T-helper 17 cell (primary cell): ENCODE measurements around the gene SRP9. TPM values are rescaled to one million over a fixed set of nuclear protein-coding genes. Genes with fewer than 3 reads are reported as not detected.

Source experiments
- ATAC-seq: fragments of 150-1000 bp; cut with Tn5 transposase; 2 replicates; pipeline ENCODE4 v1.10.0; 2021; ENCODE audit warnings: mild to moderate bottlenecking, moderate library complexity
- DNase-seq, 3 donors: peaks; one replicate each; pipeline versions ENCODE4 v3.0.0 to v3.0.0-alpha.2; 2020 to 2021
- H3K9me3 ChIP-seq: one replicate; pipeline ENCODE4 v1.7.0; 2013; ENCODE audit warnings: low read length, mild to moderate bottlenecking; ENCODE audit not compliant: control insufficient read depth, poor library complexity, severe bottlenecking
- H3K27ac Mint-ChIP-seq: one replicate; pipeline ENCODE4 v1.8.0; 2022; ENCODE audit warnings: mild to moderate bottlenecking, moderate library complexity, mixed read lengths
- H3K27me3 Mint-ChIP-seq: one replicate; pipeline ENCODE4 v1.8.0; 2022; ENCODE audit warnings: mixed read lengths
- H3K36me3 Mint-ChIP-seq: one replicate; pipeline ENCODE4 v1.8.0; 2022; ENCODE audit warnings: low read depth, mixed read lengths
- H3K4me1 Mint-ChIP-seq: one replicate; pipeline ENCODE4 v1.8.0; 2022; ENCODE audit warnings: mild to moderate bottlenecking, mixed read lengths
- H3K4me3 Mint-ChIP-seq: one replicate; pipeline ENCODE4 v1.8.0; 2022; ENCODE audit warnings: mild to moderate bottlenecking, moderate library complexity, mixed read lengths
- total RNA-seq, 4 donors: library from RNA in 2 of 4; stranded (reverse) in 2 of 4; gene quantifications; one replicate each; pipeline ENCODE4 v1.2.3 and lab custom pipeline; 2022 to 2026

The SRP9 gene
- total RNA-seq: 10 to 100 TPM; 85.5 to 87.6 TPM
- total RNA-seq (lab: John Stamatoyannopoulos, UW): 49.8 to 88.1 reads per million in 2 donors

- Mint-ChIP-seq H3K4me1 (peaks cover 29% of the 10 kb centered on the region), H3K27me3 (no peaks in the 10 kb centered on the region), H3K36me3 (peaks cover 3% of the 10 kb centered on the region), H3K4me3 (no peak within 1 kb of the TSS), H3K27ac (no peak within 1 kb of the TSS)
- DNase-seq: peak; percentile 96 to 99 (median 98)
- H3K9me3 ChIP-seq: no peaks in the 10 kb centered on the region
- peak; percentile 95 for ATAC-seq
Observed at GRCh38 chr1:225777583-225778336, at the start of gene SRP9. Gene SRP9, plus strand, starts transcription at chr1:225777826. Its CDS starts 115 bp downstream, at chr1:225777941.

- Mint-ChIP-seq H3K4me3 (no peak overlapping the region), H3K27me3 (peaks cover 6% of the 10 kb centered on the region), H3K27ac (no peak overlapping the region), H3K4me1 (peaks cover 2% of the 10 kb centered on the region), H3K36me3 (peaks cover 2% of the 10 kb centered on the region)
- no peaks in the 10 kb centered on the region for H3K9me3 ChIP-seq
- ATAC-seq (no peak), DNase-seq (no peak)
Observed at GRCh38 chr1:225731491-225731890, 46.1 kb upstream of the SRP9 start.

GRCh38 chr1:225733254-225733653 is 44.4 kb upstream of the SRP9 start:
- H3K9me3 ChIP-seq: no peaks in the 10 kb centered on the region
- ATAC-seq (no peak), DNase-seq (no peak)
- no peak overlapping the region for H3K27ac Mint-ChIP-seq
- peaks cover 6% of the 10 kb centered on the region for H3K27me3 Mint-ChIP-seq
- peaks cover 2% of the 10 kb centered on the region for H3K4me1 Mint-ChIP-seq
- peaks cover 2% of the 10 kb centered on the region for H3K36me3 Mint-ChIP-seq
- H3K4me3 Mint-ChIP-seq: no peak overlapping the region

GRCh38 chr1:225735252-225736149 is 42.1 kb upstream of the SRP9 start:
- Mint-ChIP-seq H3K27me3 (peaks cover 6% of the 10 kb centered on the region), H3K36me3 (peaks cover 2% of the 10 kb centered on the region), H3K4me3 (no peak overlapping the region), H3K27ac (no peak overlapping the region), H3K4me1 (peaks cover 2% of the 10 kb centered on the region)
- no peak for DNase-seq
- no peak for ATAC-seq
- no peaks in the 10 kb centered on the region for H3K9me3 ChIP-seq

- Mint-ChIP-seq H3K4me3 (no peak overlapping the region), H3K27me3 (peaks cover under 1% of the 10 kb centered on the region), H3K36me3 (no peaks in the 10 kb centered on the region), H3K4me1 (peaks cover 2% of the 10 kb centered on the region), H3K27ac (no peak overlapping the region)
- ATAC-seq (no peak), DNase-seq (no peak)
- no peaks in the 10 kb centered on the region for H3K9me3 ChIP-seq
Observed at GRCh38 chr1:225736437-225737098, 41.1 kb upstream of the SRP9 start.

- Mint-ChIP-seq H3K27ac (no peak overlapping the region), H3K4me1 (peaks cover 2% of the 10 kb centered on the region), H3K4me3 (no peak overlapping the region), H3K27me3 (no peaks in the 10 kb centered on the region), H3K36me3 (no peaks in the 10 kb centered on the region)
- no peak for DNase-seq
- ATAC-seq: no peak
- no peaks in the 10 kb centered on the region for H3K9me3 ChIP-seq
Observed at GRCh38 chr1:225737161-225737560, 40.5 kb upstream of the SRP9 start.

GRCh38 chr1:225737866-225738265 is 39.8 kb upstream of the SRP9 start:
- ATAC-seq: no peak

GRCh38 chr1:225738763-225739162 is 38.9 kb upstream of the SRP9 start:
- no peak for DNase-seq
- Mint-ChIP-seq H3K27ac (no peak overlapping the region), H3K4me1 (peaks cover 2% of the 10 kb centered on the region), H3K4me3 (no peak overlapping the region), H3K27me3 (no peaks in the 10 kb centered on the region), H3K36me3 (no peaks in the 10 kb centered on the region)
- H3K9me3 ChIP-seq: no peaks in the 10 kb centered on the region
- ATAC-seq: no peak

More at GRCh38 chr1:225737866-225738265, 39.8 kb upstream of the SRP9 start:
- Mint-ChIP-seq H3K27ac (no peak overlapping the region), H3K36me3 (no peaks in the 10 kb centered on the region), H3K4me1 (peaks cover 2% of the 10 kb centered on the region), H3K4me3 (no peak overlapping the region), H3K27me3 (no peaks in the 10 kb centered on the region)
- DNase-seq: no peak
- no peaks in the 10 kb centered on the region for H3K9me3 ChIP-seq

- no peaks in the 10 kb centered on the region for H3K9me3 ChIP-seq
- Mint-ChIP-seq H3K4me3 (no peak overlapping the region), H3K4me1 (peaks cover 2% of the 10 kb centered on the region), H3K27ac (no peak overlapping the region), H3K27me3 (no peaks in the 10 kb centered on the region), H3K36me3 (no peaks in the 10 kb centered on the region)
- no peak for ATAC-seq
- no peak for DNase-seq
Observed at GRCh38 chr1:225739542-225740107, 38.0 kb upstream of the SRP9 start.

- H3K4me3 Mint-ChIP-seq: no peak overlapping the region
- no peaks in the 10 kb centered on the region for H3K4me1 Mint-ChIP-seq
- DNase-seq (no peak), ATAC-seq (no peak)
- no peaks in the 10 kb centered on the region for H3K36me3 Mint-ChIP-seq
- H3K27ac Mint-ChIP-seq: no peak overlapping the region
- no peaks in the 10 kb centered on the region for H3K9me3 ChIP-seq
- no peaks in the 10 kb centered on the region for H3K27me3 Mint-ChIP-seq
Observed at GRCh38 chr1:225744745-225745144, 32.9 kb upstream of the SRP9 start.

GRCh38 chr1:225745273-225745672 is 32.4 kb upstream of the SRP9 start:
- no peak for ATAC-seq
- H3K36me3 Mint-ChIP-seq: no peaks in the 10 kb centered on the region
- no peak overlapping the region for H3K4me3 Mint-ChIP-seq
- H3K27me3 Mint-ChIP-seq: peaks cover 4% of the 10 kb centered on the region
- H3K9me3 ChIP-seq: no peaks in the 10 kb centered on the region
- no peaks in the 10 kb centered on the region for H3K4me1 Mint-ChIP-seq
- no peak for DNase-seq
- no peak overlapping the region for H3K27ac Mint-ChIP-seq

- Mint-ChIP-seq H3K36me3 (no peaks in the 10 kb centered on the region), H3K27ac (no peak overlapping the region), H3K4me1 (no peaks in the 10 kb centered on the region)
Observed at GRCh38 chr1:225746361-225747179, 31.1 kb upstream of the SRP9 start.

More at GRCh38 chr1:225746361-225747179, 31.1 kb upstream of the SRP9 start:
- no peak for ATAC-seq
- no peak for DNase-seq
- Mint-ChIP-seq H3K4me3 (no peak overlapping the region), H3K27me3 (peaks cover 8% of the 10 kb centered on the region)
- H3K9me3 ChIP-seq: no peaks in the 10 kb centered on the region
